ENCODE results near the gene TSKS. TPM values are rescaled to one million over a fixed set of nuclear protein-coding genes. Genes with fewer than 3 reads are reported as not detected.

Gene TSKS
- total and polyA plus RNA-seq, 2 donors (not counting 3 experiments of a cell fraction or from before 2014, with no cell fraction given): 0.03 TPM; not detected in 1

GRCh38 chr19:49802836-49803528, 39.9 kb upstream of the TSKS start:
- no peaks in the 10 kb centered on the region for H3K9me3 ChIP-seq (replicated peaks; ENCODE audit: control insufficient read depth, insufficient read depth, low read length)
- no peak overlapping the region for H3K4me3 ChIP-seq (replicated peaks in 1 of 3; ENCODE audit: insufficient read depth in 1 of 3, low read depth in 1 of 3, low read length in 3 of 3)
- no peak for FAIRE-seq
- intact Hi-C loops (cut with micrococcal nuclease) (no loop called here), dilution Hi-C loops (cut with MboI; ENCODE audit: extremely low pct_ligation_motif_present, low sequenced_read_pairs) (no loop called here)
- no peak overlapping the region for H2AFZ ChIP-seq (ENCODE audit: low read depth, low read length)
- no peaks in the 10 kb centered on the region for H4K20me1 ChIP-seq (replicated peaks; ENCODE audit: control insufficient read depth, extremely low read depth, insufficient read depth, low read length)
- TF ChIP-seq MAX (IDR thresholded peaks at IDR 0.05; ENCODE audit: insufficient read depth, insufficient read length): no peak
- TF ChIP-seq CTCF (IDR thresholded peaks at IDR 0.05; ENCODE audit: extremely low read depth in 1 of 2, insufficient read depth in 1 of 2, low read depth in 1 of 2, low read length in 2 of 2): no peak
- no peak for TF ChIP-seq POLR2AphosphoS5 (IDR thresholded peaks at IDR 0.05; ENCODE audit: insufficient read depth, low read depth, low read length)
- TF ChIP-seq FOS (IDR thresholded peaks at IDR 0.05; ENCODE audit: borderline replicate concordance, insufficient read depth, low read length): no peak
- no peak for TF ChIP-seq GATA2 (IDR thresholded peaks at IDR 0.05; ENCODE audit: insufficient read depth, insufficient read length, low read depth, low read length)
- no peaks in the 10 kb centered on the region for H3K9me1 ChIP-seq (replicated peaks; ENCODE audit: control insufficient read depth, extremely low read depth, insufficient read depth, low read length)
- peaks cover 7 to 30% of the 10 kb centered on the region in 2 experiments for H3K36me3 ChIP-seq (ENCODE audit: control insufficient read depth in 2 of 2, extremely low read depth in 1 of 2, insufficient read depth in 2 of 2, low read length in 2 of 2)
- H3K27ac ChIP-seq (ENCODE audit: insufficient read depth, low read depth, low read length): no peak overlapping the region
- DNase-seq (ENCODE audit: low read depth, low spot score): no peak
- no peak overlapping the region for H3K4me2 ChIP-seq (ENCODE audit: insufficient read depth, low read length)
- no peak overlapping the region for H3K9ac ChIP-seq (replicated peaks; ENCODE audit: extremely low read depth, insufficient read depth, low read length)
- no peaks in the 10 kb centered on the region for H3K4me1 ChIP-seq (ENCODE audit: control insufficient read depth, extremely low read depth, insufficient read depth, low read length)
- ChIA-PET CTCF (no interaction called here), POLR2A (no interaction called here)
- no peaks in the 10 kb centered on the region for H3K27me3 ChIP-seq (ENCODE audit: control insufficient read depth in 2 of 2, insufficient read depth in 2 of 2, low read length in 2 of 2)
- BruUV-seq (replicated peaks): no TSS peak
- no peaks in the 10 kb centered on the region for H3K79me2 ChIP-seq (ENCODE audit: control insufficient read depth, insufficient read depth, low read length)

Data from endothelial cell of umbilical vein (primary cell).